Astrocyte (in vitro differentiated cells and primary cell): Measurements from ENCODE around the gene LHFPL4. TPM values are rescaled to one million over a fixed set of nuclear protein-coding genes. Genes with fewer than 3 reads are reported as not detected.
"Not testable (repeated sequence)": the region's sequence is repeated elsewhere in the genome, so short reads cannot be mapped to it uniquely, and the experiment has no call there.

Experiments used
- DNase-seq: peaks from one replicate; pipeline ENCODE4 v3.0.0-alpha.2; 2010; ENCODE audit warnings: low read depth
- FAIRE-seq: peaks from 2 replicates; lab custom pipeline; 2011; peaks lifted over from hg19 to GRCh38; lab: Jason Lieb, UNC
- H2AFZ ChIP-seq: 2 replicates; pipeline ENCODE4 v1.6.0; 2012; ENCODE audit warnings: low read depth, low read length, inconsistent platforms
- H3K27ac ChIP-seq: 2 replicates; pipeline ENCODE4 v1.5.1; 2011; ENCODE audit warnings: low read depth, low read length, inconsistent platforms
- H3K27me3 ChIP-seq: 2 replicates; pipeline ENCODE4 v1.6.0; 2011; ENCODE audit warnings: low read length, inconsistent platforms; ENCODE audit not compliant: insufficient read depth
- H3K36me3 ChIP-seq: 2 replicates; pipeline ENCODE4 v1.5.1; 2011; ENCODE audit warnings: low read length, inconsistent platforms; ENCODE audit not compliant: insufficient read depth
- H3K4me1 ChIP-seq: 2 replicates; pipeline ENCODE4 v1.5.1; 2011; ENCODE audit warnings: low read length, inconsistent platforms; ENCODE audit not compliant: insufficient read depth
- H3K4me2 ChIP-seq: 2 replicates; pipeline ENCODE4 v1.6.0; 2012; ENCODE audit warnings: low read length, inconsistent platforms
- H3K4me3 ChIP-seq: 2 replicates; pipeline ENCODE4 v1.5.1; 2011; ENCODE audit warnings: low read depth, mild to moderate bottlenecking, low read length, inconsistent platforms; ENCODE audit not compliant: insufficient read depth
- H3K79me2 ChIP-seq: 2 replicates; pipeline ENCODE4 v1.6.0; 2012; ENCODE audit warnings: mild to moderate bottlenecking, low read length, inconsistent platforms; ENCODE audit not compliant: insufficient read depth
- H3K9ac ChIP-seq: 2 replicates; pipeline ENCODE4 v1.6.0; 2012; ENCODE audit warnings: mild to moderate bottlenecking, low read length, inconsistent platforms
- H3K9me3 ChIP-seq: 2 replicates; pipeline ENCODE4 v1.5.1; 2012; ENCODE audit warnings: low read depth, mild to moderate bottlenecking, low read length, inconsistent platforms; ENCODE audit not compliant: insufficient read depth
- H4K20me1 ChIP-seq: 2 replicates; pipeline ENCODE4 v1.6.0; 2012; ENCODE audit warnings: low read length, inconsistent platforms; ENCODE audit not compliant: insufficient read depth
- H3K27ac Mint-ChIP-seq: one replicate; pipeline ENCODE4 v1.8.0; 2021; ENCODE audit warnings: mild to moderate bottlenecking, mixed read lengths; ENCODE audit not compliant: unreplicated experiment
- H3K27me3 Mint-ChIP-seq: one replicate; pipeline ENCODE4 v1.8.0; 2021; ENCODE audit warnings: low read depth, mixed read lengths; ENCODE audit not compliant: unreplicated experiment
- H3K36me3 Mint-ChIP-seq: one replicate; pipeline ENCODE4 v1.8.0; 2021; ENCODE audit warnings: low read depth, mixed read lengths; ENCODE audit not compliant: unreplicated experiment
- H3K4me1 Mint-ChIP-seq: one replicate; pipeline ENCODE4 v1.8.0; 2021; ENCODE audit warnings: low read depth, mixed read lengths; ENCODE audit not compliant: unreplicated experiment
- H3K4me3 Mint-ChIP-seq: one replicate; pipeline ENCODE4 v1.8.0; 2021; ENCODE audit warnings: mild to moderate bottlenecking, moderate library complexity, mixed read lengths; ENCODE audit not compliant: unreplicated experiment
- H3K9me3 Mint-ChIP-seq: one replicate; pipeline ENCODE4 v1.8.0; 2021; ENCODE audit warnings: mild to moderate bottlenecking, mixed read lengths; ENCODE audit not compliant: unreplicated experiment
- CTCF ChIP-seq: IDR thresholded peaks from 2 replicates; pipeline ENCODE4 v1.5.1; 2011; ENCODE audit warnings: low read depth, mild to moderate bottlenecking, inconsistent platforms, low read length, moderate library complexity; ENCODE audit not compliant: insufficient read depth
- EZH2 ChIP-seq: IDR thresholded peaks from 2 replicates; pipeline ENCODE4 v1.6.1; 2012; ENCODE audit warnings: mild to moderate bottlenecking, low read length, inconsistent platforms; ENCODE audit not compliant: insufficient read depth
- total RNA-seq: library from RNA; stranded (reverse); gene quantifications from 2 replicates; pipeline ENCODE4 v1.2.1, GENCODE V29; 2021

Gene LHFPL4
- total RNA-seq, 1 donor from 2014 or later = 0.11 TPM

DNA sequence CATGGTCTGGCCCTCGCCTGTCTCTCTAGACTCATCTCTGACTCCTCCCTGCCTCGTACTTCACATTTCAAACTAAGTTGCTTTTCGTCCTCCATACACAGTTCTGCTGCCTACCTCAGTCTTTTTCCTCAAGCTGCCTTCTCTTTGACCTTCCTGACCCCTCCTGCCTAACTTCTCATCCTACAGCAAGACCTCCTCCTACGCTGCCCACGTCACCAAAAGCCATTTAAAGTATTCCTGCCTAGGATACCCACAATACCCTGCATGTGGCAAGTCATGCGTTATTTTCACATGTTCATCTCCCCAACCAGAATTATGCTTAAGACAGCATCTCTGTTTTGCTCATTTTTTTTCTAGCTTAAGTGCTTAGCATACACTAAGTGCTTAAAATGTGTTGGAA lies 56.7 kb downstream of the LHFPL4 start:
- peaks cover 11% of the 10 kb centered on the region for H3K27me3 Mint-ChIP-seq
- FAIRE-seq (no peak), DNase-seq (no peak)
- Histone ChIP-seq H3K36me3 (no peaks in the 10 kb centered on the region), H3K4me3 (no peak overlapping the region), H4K20me1 (peaks cover 3% of the 10 kb centered on the region), H3K27ac (no peak overlapping the region), H3K4me1 (peaks cover 32% of the 10 kb centered on the region), H2AFZ (no peak overlapping the region), H3K9ac (no peak overlapping the region), H3K9me3 (no peaks in the 10 kb centered on the region), H3K27me3 (no peaks in the 10 kb centered on the region), H3K79me2 (no peaks in the 10 kb centered on the region), H3K4me2 (no peak overlapping the region)
- H3K4me3 Mint-ChIP-seq = no peak overlapping the region
- H3K27ac Mint-ChIP-seq = no peak overlapping the region
- peaks cover 10% of the 10 kb centered on the region for H3K36me3 Mint-ChIP-seq
- TF ChIP-seq CTCF (no peak), EZH2 (no peak)
- peaks cover 4% of the 10 kb centered on the region for H3K9me3 Mint-ChIP-seq
- H3K4me1 Mint-ChIP-seq = peaks cover 14% of the 10 kb centered on the region

GRCh38 chr3:9494036-9494435 lies 59.6 kb downstream of the LHFPL4 start:
- H3K9ac ChIP-seq, H3K4me2 ChIP-seq, H3K27me3 ChIP-seq, H3K27me3 Mint-ChIP-seq, H3K4me3 ChIP-seq, H3K27ac ChIP-seq, H2AFZ ChIP-seq, DNase-seq, H3K79me2 ChIP-seq, H3K4me3 Mint-ChIP-seq, H3K9me3 Mint-ChIP-seq, H4K20me1 ChIP-seq, H3K36me3 ChIP-seq, FAIRE-seq, H3K27ac Mint-ChIP-seq, H3K9me3 ChIP-seq: not testable (repeated sequence)
- H3K4me1 ChIP-seq = peaks cover 21% of the 10 kb centered on the region
- peaks cover 10% of the 10 kb centered on the region for H3K36me3 Mint-ChIP-seq
- H3K4me1 Mint-ChIP-seq = peaks cover 14% of the 10 kb centered on the region

DNA sequence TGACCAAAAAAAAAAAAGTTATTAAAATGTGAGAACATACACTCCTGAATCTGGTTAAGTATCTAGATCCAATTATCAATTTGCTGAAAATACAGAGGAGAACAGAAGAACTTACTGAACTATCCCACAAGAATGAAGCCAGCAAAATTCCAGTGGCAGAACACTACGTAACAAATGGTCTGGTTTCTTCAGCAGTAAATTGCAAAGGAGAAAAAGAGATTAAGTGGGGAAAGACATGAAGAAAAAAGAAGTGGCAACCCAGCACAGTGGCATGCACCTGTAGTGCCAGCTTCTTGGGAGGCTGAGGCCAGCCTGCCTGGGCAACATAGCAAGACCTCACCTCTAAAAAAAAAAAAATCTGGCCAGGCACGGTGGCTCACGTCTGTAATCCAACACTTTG lies 62.1 kb downstream of the LHFPL4 start:
- no peaks in the 10 kb centered on the region for H3K27me3 ChIP-seq
- H3K79me2 ChIP-seq = no peaks in the 10 kb centered on the region
- H3K4me1 ChIP-seq = no peaks in the 10 kb centered on the region
- no peak overlapping the region for H3K9ac ChIP-seq
- Mint-ChIP-seq H3K4me1 (peaks cover 6% of the 10 kb centered on the region), H3K27ac (no peak overlapping the region), H3K9me3 (peaks cover 6% of the 10 kb centered on the region), H3K36me3 (peaks cover 10% of the 10 kb centered on the region), H3K27me3 (peaks cover 3% of the 10 kb centered on the region), H3K4me3 (no peak overlapping the region)
- H2AFZ ChIP-seq = no peak overlapping the region
- DNase-seq = no peak
- H4K20me1 ChIP-seq = no peaks in the 10 kb centered on the region
- FAIRE-seq = no peak
- no peak overlapping the region for H3K27ac ChIP-seq
- no peak overlapping the region for H3K4me2 ChIP-seq
- H3K36me3 ChIP-seq = peaks cover 3% of the 10 kb centered on the region
- TF ChIP-seq CTCF (no peak), EZH2 (no peak)
- no peaks in the 10 kb centered on the region for H3K9me3 ChIP-seq
- no peak overlapping the region for H3K4me3 ChIP-seq
